Prostate gland (tissue), 2 donors: ENCODE results near the gene FAT4. TPM values are rescaled to one million over a fixed set of nuclear protein-coding genes. Genes with fewer than 3 reads are reported as not detected.

Experiments
- small RNA-seq, 2 donors: library from RNA; depleted of rRNA; stranded (forward); fragments of <200 nt; gene quantifications; one replicate each; pipeline ENCODE3, GENCODE V24; 2016
- total RNA-seq, 2 donors: library from RNA; depleted of rRNA; stranded (reverse); fragments of >200 nt; gene quantifications; one replicate each; pipeline ENCODE4 v1.1.0, GENCODE V29; 2016

The FAT4 gene
- total RNA-seq, 2 donors from 2014 or later: 5.4 to 10.3 TPM

Small RNA genes lying within 50 kb of the gene (small RNA-seq; reads per million reads assigned to genes)
- gene RF00019: 0 reads per million in 2 donors
